Hepatocyte (in vitro differentiated cells): ENCODE measurements around the gene CLEC11A. TPM values are rescaled to one million over a fixed set of nuclear protein-coding genes. Genes with fewer than 3 reads are reported as not detected.
A peak's percentile ranks its signal among the peaks of the same experiment; 100 is the strongest.

ENCODE experiments used
- DNase-seq: peaks from one replicate; pipeline ENCODE4 v3.0.0-alpha.2; 2016; ENCODE audit warnings: low spot score
- H2AFZ ChIP-seq: fragments of 200-600 bp; sonication (generic); 2 replicates; pipeline ENCODE4 v1.6.0; 2016; ENCODE audit warnings: antibody characterized with exemption, mild to moderate bottlenecking
- H3K27ac ChIP-seq: fragments of 200-600 bp; sonication (generic); 2 replicates; pipeline ENCODE4 v1.5.1; 2016; ENCODE audit warnings: mild to moderate bottlenecking
- H3K27me3 ChIP-seq: fragments of 200-600 bp; sonication (generic); 2 replicates; pipeline ENCODE4 v1.6.1; 2016
- H3K36me3 ChIP-seq: fragments of 200-600 bp; sonication (generic); replicated peaks from 2 replicates; pipeline ENCODE4 v1.5.1; 2016; ENCODE audit warnings: low read depth; ENCODE audit not compliant: insufficient read depth
- H3K4me1 ChIP-seq: fragments of 200-600 bp; sonication (generic); 2 replicates; pipeline ENCODE4 v1.5.1; 2016; ENCODE audit warnings: mild to moderate bottlenecking, moderate library complexity; ENCODE audit not compliant: insufficient read depth
- H3K4me2 ChIP-seq: fragments of 200-600 bp; sonication (generic); 2 replicates; pipeline ENCODE4 v1.6.0; 2016
- H3K4me3 ChIP-seq: fragments of 200-600 bp; sonication (generic); 2 replicates; pipeline ENCODE4 v1.5.1; 2016; ENCODE audit warnings: mild to moderate bottlenecking
- H3K79me2 ChIP-seq: fragments of 200-600 bp; sonication (generic); 2 replicates; pipeline ENCODE4 v1.6.0; 2017; ENCODE audit warnings: mild to moderate bottlenecking
- H3K9me2 ChIP-seq: fragments of 200-600 bp; sonication (generic); replicated peaks from 2 replicates; pipeline ENCODE4 v1.6.0; 2017; ENCODE audit warnings: mild to moderate bottlenecking; ENCODE audit not compliant: insufficient read depth
- H3K9me3 ChIP-seq: fragments of 200-600 bp; sonication (generic); 2 replicates; pipeline ENCODE4 v1.5.1; 2016; ENCODE audit warnings: low read depth, mild to moderate bottlenecking
- H4K20me1 ChIP-seq: fragments of 200-600 bp; sonication (generic); 2 replicates; pipeline ENCODE4 v1.6.0; 2016; ENCODE audit warnings: mild to moderate bottlenecking; ENCODE audit not compliant: insufficient read depth, poor library complexity, severe bottlenecking
- CTCF ChIP-seq: fragments of 200-600 bp; sonication (generic); IDR thresholded peaks from 2 replicates; pipeline ENCODE4 v1.5.1; 2016; ENCODE audit warnings: antibody characterized with exemption, mild to moderate bottlenecking; ENCODE audit not compliant: poor library complexity
- EZH2 ChIP-seq: fragments of 200-600 bp; sonication (generic); IDR thresholded peaks from 2 replicates; pipeline ENCODE4 v1.6.1; 2016; ENCODE audit warnings: antibody characterized with exemption, mild to moderate bottlenecking, borderline replicate concordance
- EZH2phosphoT487 ChIP-seq: fragments of 200-600 bp; sonication (generic); IDR thresholded peaks from one replicate; pipeline ENCODE4 v1.6.1; 2018; ENCODE audit warnings: antibody characterized with exemption, mild to moderate bottlenecking, low read depth, moderate library complexity; ENCODE audit not compliant: unreplicated experiment, severe bottlenecking
- WGBS: methylation state at CpG from one replicate; pipeline ENCODE4 v1.1.6; 2016; ENCODE audit warnings: low lambda C conversion rate; ENCODE audit errors: missing lambda C conversion rate; 5-methylcytosine and 5-hydroxymethylcytosine counted together
- polyA plus RNA-seq: library from polyadenylated mRNA; unstranded; fragments of >200 nt; fragmentation: Nextera tagmentation; extraction: Ambion mirVana; gene quantifications from 2 replicates; pipeline ENCODE4 v1.2.1, GENCODE V29; 2016
- total RNA-seq: library from RNA; depleted of rRNA; stranded (reverse); fragments of >200 nt; gene quantifications from 2 replicates; pipeline ENCODE4 v1.2.3, GENCODE V29; 2014

The CLEC11A gene
- total and polyA plus RNA-seq, 2 experiments from 2014 or later = 27.6 to 72.4 TPM

GRCh38 chr19:50719119-50719435 lies 4.1 kb upstream of the CLEC11A start:
- Histone ChIP-seq H3K36me3 (no peaks in the 10 kb centered on the region), H4K20me1 (no peaks in the 10 kb centered on the region), H3K79me2 (no peaks in the 10 kb centered on the region), H3K27me3 (peaks cover 51% of the 10 kb centered on the region), H3K4me3 (no peak overlapping the region), H2AFZ (no peak overlapping the region), H3K4me2 (peak overlapping the region; percentile 91), H3K9me2 (no peaks in the 10 kb centered on the region), H3K4me1 (peaks cover 2% of the 10 kb centered on the region), H3K27ac (no peak overlapping the region), H3K9me3 (no peaks in the 10 kb centered on the region)
- TF ChIP-seq EZH2phosphoT487 (no peak), EZH2 (no peak), CTCF (no peak)
- no peak for DNase-seq
- no CpG with 5 or more reads among the region's 30 CpGs for WGBS

- WGBS = no CpG with 5 or more reads among the region's 47 CpGs
- Histone ChIP-seq H3K4me1 (peaks cover 3% of the 10 kb centered on the region), H3K79me2 (no peaks in the 10 kb centered on the region), H3K9me2 (no peaks in the 10 kb centered on the region), H3K4me3 (peak within 1 kb of the TSS; percentile 24), H3K36me3 (no peaks in the 10 kb centered on the region), H2AFZ (no peak within 1 kb of the TSS), H3K27me3 (peaks cover 49% of the 10 kb centered on the region), H3K27ac (no peak within 1 kb of the TSS), H4K20me1 (no peaks in the 10 kb centered on the region), H3K4me2 (peak within 1 kb of the TSS; percentile 91), H3K9me3 (no peaks in the 10 kb centered on the region)
- no peak for DNase-seq
- TF ChIP-seq EZH2 = no peak
- TF ChIP-seq CTCF = no peak
- TF ChIP-seq EZH2phosphoT487 = no peak
Measured at GRCh38 chr19:50719566-50719965, 3.6 kb upstream of the CLEC11A start, which contains the start of gene SHANK1. TSS of gene SHANK1 (minus strand) at chr19:50719802. CDS start at chr19:50716919, 2,883 bp downstream.

- no peaks in the 10 kb centered on the region for H4K20me1 ChIP-seq
- no peak for TF ChIP-seq CTCF
- no peak for TF ChIP-seq EZH2phosphoT487
- TF ChIP-seq EZH2 = no peak
- no peak overlapping the region for H3K4me2 ChIP-seq
- 65% methylated on average over 20 of the region's 21 CpGs for WGBS
- no peak overlapping the region for H2AFZ ChIP-seq
- H3K79me2 ChIP-seq = no peaks in the 10 kb centered on the region
- no peak overlapping the region for H3K27ac ChIP-seq
- H3K4me3 ChIP-seq = no peak overlapping the region
- no peaks in the 10 kb centered on the region for H3K9me3 ChIP-seq
- no peak for DNase-seq
- H3K9me2 ChIP-seq = no peaks in the 10 kb centered on the region
- no peaks in the 10 kb centered on the region for H3K36me3 ChIP-seq
- H3K27me3 ChIP-seq = peaks cover 47% of the 10 kb centered on the region
- H3K4me1 ChIP-seq = peaks cover 3% of the 10 kb centered on the region
Measured at GRCh38 chr19:50720181-50720920, 2.8 kb upstream of the CLEC11A start.
